ENCODE results near the gene CLIP2.

DNA sequence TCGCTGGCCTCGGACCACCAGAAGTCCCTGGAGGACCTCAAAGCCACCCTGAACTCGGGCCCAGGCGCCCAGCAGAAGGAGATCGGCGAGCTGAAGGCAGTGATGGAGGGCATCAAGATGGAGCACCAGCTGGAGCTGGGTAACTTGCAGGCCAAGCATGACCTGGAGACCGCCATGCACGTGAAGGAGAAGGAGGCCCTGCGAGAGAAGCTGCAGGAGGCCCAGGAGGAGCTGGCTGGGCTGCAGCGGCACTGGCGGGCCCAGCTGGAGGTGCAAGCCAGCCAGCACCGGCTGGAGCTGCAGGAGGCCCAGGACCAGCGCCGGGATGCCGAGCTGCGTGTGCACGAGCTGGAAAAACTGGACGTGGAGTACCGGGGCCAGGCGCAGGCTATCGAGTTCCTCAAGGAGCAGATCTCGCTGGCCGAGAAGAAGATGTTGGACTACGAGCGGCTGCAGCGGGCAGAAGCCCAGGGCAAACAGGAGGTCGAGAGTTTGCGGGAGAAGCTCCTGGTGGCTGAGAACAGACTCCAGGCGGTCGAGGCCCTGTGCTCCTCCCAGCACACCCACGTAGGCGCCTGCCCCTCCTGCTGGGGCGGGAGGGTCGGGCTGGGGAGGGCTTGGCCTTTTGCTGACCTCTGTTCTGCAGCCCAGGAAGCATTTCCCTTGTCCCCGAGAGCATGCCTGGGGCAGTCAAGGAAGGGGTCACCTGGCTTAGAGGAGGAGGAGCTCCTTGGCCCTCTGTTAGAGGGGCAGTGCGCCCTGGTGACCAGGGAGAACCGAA, 87.2 kb downstream of the CLIP2 start:
- TF ChIP-seq, protein P1, sequence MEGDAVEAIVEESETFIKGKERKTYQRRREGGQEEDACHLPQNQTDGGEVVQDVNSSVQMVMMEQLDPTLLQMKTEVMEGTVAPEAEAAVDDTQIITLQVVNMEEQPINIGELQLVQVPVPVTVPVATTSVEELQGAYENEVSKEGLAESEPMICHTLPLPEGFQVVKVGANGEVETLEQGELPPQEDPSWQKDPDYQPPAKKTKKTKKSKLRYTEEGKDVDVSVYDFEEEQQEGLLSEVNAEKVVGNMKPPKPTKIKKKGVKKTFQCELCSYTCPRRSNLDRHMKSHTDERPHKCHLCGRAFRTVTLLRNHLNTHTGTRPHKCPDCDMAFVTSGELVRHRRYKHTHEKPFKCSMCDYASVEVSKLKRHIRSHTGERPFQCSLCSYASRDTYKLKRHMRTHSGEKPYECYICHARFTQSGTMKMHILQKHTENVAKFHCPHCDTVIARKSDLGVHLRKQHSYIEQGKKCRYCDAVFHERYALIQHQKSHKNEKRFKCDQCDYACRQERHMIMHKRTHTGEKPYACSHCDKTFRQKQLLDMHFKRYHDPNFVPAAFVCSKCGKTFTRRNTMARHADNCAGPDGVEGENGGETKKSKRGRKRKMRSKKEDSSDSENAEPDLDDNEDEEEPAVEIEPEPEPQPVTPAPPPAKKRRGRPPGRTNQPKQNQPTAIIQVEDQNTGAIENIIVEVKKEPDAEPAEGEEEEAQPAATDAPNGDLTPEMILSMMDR (conservative IDR thresholded peaks at IDR 0.05; ENCODE audit: low read length): no peak
- TF ChIP-seq EZH2phosphoT487 (IDR thresholded peaks at IDR 0.05; ENCODE audit: borderline replicate concordance, low read depth, low read length): no peak

All from OCI-LY7 (cell line).